TTC549 (cell line): ENCODE data around the gene GRAMD4.

Source experiments
- FAIRE-seq: peaks from 2 replicates; lab custom pipeline; 2012; peaks lifted over from hg19 to GRCh38; lab: Jason Lieb, UNC

The GRAMD4 gene

DNA sequence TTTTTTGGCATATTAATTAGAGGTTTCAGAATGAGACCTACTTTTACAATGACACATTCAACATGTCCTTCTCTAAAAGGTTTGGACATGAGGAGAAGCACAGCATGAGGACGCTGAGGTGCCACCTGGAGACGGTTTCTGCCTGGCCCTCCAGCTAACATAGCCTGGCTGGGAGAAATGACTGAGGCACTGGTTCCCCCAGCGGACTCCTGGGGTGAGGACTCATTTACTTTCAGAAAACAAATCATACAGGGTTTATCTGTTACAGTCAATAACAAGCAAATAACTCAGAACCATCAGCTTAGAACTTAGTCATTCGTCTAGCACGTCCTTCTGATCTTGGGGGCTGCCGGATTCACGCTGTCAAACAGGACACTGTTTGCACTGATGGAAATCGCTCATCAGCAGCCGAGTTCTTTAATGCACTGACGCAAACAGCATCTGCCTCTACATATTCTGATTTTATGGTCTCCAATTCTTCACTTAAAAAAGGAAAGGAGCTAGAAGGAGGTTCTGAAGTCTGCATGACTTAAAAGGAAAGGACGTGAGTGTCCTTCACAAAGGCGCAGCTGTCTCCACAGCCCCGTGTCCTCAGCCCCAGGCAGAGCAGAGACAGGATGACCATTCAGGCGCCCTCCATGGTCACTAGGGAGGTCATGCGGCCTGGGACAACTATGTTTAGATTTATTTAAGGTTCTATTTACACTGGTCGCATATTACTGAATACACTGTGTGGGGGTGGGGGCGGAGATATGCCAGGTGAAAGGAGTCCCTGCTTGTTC, 73.6 kb downstream of the GRAMD4 start:
- FAIRE-seq, result no peak

DNA sequence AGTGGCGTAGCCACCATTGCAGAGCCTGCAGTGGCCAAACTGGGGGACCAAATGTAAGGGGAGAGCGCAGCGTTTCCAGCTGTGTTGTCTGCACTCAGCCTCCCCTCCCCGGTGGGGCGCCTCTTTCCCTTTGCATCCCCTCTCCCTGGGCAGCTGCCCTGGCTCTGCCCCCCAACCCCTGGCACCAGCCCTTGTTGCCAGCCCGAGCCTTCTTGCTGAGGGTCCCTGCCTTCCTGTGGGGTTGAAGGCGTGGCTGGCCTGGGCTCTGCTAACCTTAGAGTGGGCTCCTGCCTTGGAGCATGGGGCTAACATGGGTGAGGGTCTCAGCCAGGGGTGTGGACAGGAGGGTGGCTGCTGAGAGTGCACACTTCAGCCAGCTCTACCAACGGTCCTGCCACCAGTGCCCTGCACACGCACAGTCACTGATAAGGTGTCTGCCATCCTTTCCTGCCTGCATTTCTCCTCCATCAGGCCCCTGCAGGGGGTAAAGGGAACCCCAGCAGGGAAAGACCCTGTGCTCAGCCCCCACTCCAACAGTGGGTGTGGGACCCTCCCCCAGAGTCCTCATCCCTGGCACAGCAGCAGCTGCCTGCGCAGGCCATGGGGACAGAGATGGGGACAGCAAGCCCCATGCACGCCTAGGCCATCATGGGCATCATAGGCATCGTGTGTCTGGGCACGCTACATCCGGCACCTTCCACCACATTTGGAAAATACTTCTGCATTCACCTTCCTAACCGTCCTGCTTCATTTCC, 74.4 kb downstream of the GRAMD4 start:
- FAIRE-seq, result no peak

DNA sequence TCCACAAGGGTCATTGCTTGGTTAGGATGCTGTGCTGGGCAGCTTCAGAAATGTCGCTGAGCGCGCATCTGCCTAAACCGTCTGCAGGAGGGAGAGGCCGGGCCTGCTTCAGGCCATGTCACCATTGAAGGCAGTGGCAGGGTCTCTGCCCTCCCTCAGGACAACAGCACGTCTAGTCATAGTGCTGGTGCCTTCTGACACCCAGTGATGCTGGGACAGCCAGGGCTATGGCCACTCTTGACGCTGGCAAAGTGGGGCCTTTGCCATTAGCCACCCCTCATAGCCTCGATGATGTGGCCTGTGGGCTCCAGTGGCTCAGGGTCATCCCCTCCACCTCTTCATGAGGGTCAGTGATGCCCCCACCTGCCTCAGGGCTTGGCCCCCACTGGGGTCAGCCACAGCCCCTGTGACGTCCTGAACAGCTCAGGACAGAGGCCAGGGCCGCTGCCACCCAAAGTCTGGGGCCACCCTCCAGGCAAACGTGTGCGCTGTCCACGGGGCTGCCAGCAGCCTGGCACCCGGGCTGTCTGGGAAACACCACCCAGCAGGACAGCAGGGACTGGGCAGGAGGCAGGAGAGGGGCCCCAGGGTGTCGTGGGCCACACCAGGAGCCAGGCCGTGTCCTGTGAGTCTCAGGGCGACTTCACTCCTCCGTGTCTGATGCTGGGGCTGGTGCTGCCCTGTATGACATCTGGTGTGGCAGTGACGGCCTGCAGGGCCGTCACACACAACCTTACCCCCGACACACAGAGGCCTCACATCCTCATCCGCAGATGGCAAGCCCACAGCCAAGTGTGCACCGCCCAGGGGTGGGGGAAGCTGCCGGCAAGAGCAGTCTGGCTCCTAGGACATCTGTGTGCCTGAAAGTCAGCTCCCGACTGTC, 75.4 kb downstream of the GRAMD4 start:
- no peak for FAIRE-seq

DNA sequence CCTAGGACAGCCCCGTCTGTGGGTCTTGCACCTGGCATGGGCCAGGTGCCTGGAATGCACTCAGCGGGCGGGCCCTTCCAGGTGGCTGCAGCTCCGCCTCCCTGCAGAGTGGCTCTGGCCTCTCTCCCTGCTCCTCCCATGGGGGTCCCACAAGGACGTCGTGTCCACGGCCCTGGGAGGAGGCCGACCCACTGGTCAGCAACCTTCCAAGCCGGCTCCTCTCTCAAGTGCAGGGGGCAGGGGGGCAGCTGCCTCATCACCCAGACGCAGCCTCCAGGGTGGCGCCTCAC, 76.0 kb downstream of the GRAMD4 start:
- no peak for FAIRE-seq

DNA sequence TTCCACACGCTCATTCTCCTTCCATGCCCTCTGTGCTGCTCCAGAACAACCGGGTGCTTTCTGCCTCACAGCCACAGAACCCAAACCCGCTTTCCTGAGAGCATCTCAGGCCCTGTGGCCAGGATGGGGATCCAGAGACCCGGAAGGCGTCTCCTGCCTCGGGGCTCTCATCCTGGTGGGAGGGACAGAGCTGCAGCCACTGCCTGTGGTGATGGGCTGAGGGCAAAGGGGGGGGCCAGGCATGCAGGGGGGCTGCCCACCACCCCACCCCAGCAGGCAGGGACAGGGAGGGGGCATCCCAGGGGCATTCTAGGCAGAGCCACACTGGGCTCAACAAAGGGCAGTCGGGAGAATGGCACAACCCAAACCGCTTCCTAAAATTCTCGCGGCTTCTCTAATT, 76.4 kb downstream of the GRAMD4 start:
- FAIRE-seq, result no peak

DNA sequence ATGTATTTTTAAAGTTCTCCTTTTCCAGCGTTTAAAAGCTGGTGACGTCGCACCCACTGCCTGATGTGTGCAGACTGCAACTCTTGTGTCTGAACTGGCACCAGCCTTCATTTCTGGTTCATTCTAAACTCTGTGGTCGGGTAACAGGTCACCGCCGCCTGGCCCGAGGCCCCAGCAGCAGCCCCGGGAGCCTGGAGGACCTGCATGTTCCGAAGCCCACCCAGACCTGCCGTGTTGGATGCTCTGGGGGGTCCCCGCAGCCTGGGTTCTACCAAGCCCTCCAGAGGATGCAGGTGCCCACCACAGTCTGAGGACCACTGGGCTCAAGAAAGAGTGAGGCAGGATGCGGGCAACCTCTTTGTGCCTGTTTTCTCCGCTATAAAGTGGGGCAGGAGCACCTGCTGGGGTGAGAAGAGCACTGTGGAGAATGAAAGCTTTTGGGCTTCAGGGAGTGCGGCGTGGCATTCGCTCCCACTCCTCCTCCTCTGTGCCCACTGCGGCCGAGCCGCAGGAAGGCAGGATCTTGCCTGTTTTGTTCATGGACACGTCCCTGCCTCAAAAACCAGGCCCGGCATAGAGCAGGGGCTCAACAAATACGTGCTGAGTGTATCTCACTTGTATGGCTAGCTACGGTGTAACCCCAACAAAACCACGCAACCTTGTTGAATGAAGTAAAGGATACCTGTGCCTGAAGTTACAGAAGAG, 77.8 kb downstream of the GRAMD4 start:
- no peak for FAIRE-seq

DNA sequence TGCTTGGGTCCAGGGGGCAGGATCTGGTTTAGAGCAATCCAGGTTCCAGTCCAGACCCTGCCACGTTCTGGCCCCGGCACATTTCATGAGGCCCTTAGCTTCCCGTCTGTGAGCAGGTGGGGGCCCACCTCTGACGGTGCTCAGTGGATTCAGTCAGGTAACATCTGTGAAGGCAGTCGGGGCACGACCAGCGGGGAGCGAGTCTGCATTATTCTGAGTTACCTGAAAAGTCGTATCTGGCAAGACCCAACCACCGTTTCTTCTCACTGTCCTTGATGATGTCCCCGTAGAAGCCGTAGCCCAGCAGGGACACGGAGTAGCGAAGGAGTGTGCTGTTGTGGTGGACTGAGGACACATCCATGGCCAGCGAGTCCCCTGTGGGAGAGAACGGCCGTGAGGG, 78.9 kb downstream of the GRAMD4 start:
- FAIRE-seq, result no peak

DNA sequence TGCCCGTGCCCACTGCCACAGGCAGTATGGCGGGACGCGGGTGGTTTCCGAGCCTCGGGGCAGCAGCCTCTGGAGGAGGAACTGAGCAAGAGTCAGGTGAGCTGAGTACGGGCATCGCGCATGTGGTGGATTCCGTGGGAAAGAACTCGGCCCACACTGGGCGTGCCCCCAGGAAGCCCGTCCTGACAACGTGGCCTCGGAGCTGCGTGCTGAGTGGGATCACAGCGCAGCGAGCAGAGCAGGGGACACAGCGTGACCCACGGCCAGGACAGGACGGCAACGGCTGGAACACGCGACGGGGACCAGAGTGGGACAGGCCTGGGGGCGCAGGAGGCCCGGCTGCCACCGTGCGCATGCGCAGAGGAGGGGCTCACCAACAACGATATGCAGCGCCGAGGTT, 81.1 kb downstream of the GRAMD4 start:
- FAIRE-seq, result no peak

DNA sequence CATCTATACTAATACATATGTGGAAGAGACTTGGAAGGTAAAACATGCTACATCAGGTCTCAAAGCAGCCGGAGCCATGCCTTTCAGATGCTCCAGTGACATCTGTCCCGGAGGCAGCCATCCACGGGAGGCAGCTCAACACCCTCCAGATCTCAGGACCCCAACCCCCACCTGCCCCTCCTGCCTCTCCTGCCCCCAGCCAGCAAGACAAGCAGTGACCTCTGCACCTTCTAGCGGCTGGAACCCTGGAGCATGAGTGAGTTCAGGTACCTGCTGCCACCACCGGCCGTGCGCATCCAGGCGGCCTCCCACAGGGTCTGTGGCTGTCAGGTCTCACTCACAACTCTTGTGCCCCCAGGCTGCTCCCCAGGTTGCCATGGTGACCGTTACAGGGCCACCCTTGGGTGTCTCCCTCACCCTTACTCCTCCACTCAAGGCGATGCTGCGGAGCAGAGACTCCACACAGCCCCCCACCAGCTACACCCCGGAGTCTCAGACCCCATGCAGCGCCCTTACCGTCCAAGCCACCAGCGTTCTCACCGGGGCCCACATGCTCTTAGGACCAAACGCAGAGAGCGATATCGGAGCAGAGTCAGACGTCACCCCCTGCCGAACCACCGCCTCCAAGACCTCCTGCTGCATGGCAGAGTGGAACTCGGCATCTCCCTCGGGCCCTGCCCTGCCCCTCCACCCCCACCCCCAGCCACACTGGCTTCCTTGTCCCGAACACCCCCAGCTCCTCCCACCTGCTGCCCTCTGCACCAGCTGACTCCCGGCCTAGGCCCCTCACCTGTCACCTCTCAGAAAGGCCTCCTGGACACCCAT, 83.2 kb downstream of the GRAMD4 start:
- FAIRE-seq, result no peak

DNA sequence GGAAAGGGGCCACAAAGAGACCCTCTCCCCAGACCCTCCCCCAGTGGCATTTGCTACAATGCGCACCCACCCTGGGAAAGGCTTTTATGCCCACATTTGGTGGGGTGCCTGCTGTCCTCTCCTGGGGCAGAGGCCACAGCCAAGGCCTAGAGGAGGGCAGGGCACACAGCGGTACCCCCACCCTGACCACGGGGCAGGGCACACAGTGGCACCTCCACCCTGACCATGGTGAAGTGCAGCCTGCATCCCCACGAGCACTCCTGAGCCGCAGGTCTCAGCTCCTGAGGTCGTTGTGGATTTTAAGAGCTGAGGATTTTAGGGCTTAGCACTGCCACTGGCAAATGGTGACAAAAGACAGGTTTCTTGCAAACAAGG, 83.8 kb downstream of the GRAMD4 start:
- FAIRE-seq, result no peak

DNA sequence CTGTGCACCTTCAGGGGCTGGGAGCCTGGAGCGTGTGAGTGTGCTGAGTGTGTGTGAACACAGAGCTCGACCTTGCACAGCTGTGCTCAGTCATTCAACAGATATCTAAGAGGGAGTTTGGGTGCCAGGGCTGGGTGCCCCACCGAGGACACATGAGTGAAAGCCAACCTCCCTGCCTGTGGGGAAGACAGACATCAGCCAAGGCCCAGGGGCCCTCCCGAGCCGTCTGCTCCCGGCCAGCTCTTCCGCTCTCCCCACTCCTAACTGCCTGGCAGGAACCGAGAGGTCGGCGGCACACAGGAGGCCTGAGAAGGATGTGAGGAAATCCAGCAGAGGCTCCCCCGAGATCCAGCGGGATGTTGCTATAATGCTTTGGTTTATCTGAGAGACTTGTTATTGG, 85.9 kb downstream of the GRAMD4 start:
- no peak for FAIRE-seq

DNA sequence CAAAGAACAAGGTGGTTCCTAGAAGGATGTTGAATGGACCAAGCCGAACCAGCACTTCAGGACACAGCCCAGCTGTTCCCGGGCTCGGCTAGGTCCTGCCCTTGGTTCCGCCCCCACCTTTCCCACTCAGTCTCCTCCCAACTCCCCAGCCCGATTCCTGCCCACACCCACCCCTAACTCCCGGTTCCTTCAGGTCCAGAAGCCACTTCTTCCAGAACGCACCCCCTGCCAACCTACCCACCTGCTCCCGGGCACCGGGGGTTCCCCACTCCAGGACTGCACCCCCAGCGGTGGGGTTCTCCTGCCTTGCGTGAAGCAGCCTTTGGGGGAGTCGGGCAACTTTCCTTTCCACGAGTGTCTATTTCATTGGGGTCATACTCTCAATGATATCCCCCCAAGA, 87.1 kb downstream of the GRAMD4 start:
- FAIRE-seq, result no peak

DNA sequence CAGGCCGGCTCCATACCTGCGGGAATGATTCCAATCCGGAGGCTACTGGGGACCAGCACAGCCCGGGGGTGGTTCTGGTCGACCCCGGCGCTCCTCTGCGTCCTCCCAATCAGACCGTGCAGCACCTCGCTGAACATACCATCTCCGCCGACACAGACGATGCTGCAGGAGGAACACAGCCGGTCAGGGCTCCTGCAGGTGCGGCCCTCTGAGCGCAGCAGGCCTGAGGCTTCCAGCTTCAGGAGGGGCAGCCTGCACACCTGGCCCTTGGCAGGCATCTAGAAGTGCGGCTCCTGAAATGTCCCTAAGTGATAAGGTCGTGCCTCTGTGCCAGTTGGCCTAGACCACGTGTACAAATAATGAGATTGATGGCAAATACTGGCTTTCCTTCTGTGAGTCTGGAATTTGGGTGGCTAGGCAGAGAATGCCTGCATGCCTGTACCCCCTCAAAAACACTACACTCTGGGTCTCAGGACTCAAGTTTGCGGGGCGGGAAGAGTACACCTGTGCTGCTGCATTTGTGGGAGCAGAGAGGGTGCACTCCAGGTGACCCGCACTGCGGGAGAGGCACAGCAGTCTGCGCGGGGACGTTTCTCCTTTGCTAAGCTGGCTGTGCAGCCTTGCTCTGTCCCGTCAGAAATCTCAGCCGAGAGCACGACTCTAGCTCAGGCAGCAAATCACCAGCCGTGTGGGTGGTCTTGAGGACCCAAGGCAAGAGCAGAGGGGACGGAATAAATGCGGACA, 87.8 kb downstream of the GRAMD4 start:
- FAIRE-seq, result no peak

DNA sequence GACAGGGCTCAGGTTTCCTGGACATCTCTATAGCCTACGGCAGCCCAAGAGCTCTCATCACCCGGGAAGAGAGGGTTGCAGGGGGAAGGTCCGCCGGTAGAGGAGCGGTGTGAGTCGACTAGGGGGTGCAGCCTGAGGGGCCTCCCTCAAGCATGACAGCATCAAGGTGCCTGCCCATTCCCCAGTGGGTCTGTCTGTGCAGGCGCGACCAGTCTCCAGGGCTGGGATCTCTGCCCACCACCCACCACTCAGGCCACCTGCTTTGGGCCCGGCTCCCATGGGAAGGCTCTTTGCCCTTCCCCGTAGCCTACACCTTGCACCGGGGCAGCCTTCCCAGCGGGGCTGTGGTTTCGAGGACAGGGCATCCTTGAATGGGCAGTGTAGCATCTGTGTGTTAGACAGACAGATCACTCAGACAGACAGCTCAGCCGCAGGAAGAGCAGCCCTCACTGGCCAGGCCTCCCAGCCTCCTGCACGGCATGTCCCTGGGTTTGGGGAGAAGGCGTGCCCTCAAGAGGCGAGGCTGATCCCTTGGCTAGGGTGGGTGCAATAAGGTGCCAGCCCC, 88.7 kb downstream of the GRAMD4 start:
- no peak for FAIRE-seq

DNA sequence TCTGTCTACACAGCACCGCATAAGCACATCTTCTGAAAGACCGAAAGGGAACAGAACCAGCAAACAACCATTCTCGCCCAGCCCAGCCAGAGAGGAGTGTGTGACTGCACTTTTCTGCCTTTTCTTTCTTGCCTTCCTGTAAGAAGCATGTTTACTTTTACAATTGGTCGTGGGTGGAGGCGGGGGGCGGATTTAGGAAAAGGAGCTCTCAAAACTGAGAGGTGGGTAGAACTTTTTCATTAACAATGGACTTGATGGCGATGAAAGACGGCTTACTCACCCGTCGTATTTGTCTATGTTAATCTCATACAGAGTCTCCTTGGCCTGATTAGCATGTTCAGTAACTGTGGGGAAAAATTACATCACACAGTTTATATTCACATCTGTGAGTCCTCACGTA, 90.6 kb downstream of the GRAMD4 start:
- no peak for FAIRE-seq

DNA sequence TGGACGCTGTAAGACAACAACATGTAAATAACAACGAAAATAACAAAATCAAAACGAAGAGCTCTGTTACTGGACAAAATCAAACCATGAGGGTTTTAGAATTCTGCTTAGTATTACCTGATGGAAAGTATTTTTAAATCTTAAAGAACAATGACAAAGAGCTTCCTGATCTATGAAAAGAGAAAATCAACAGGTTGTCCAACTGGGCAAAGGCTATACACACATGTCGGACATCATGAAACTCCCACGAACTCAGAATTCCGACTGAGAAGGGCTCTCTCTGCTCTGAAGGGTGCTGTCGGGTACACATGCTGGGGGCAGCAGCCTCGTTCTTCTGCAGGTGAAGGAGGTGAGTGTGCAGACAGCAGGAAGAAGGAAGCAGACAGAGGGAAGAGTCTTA, 92.1 kb downstream of the GRAMD4 start:
- FAIRE-seq, result no peak

DNA sequence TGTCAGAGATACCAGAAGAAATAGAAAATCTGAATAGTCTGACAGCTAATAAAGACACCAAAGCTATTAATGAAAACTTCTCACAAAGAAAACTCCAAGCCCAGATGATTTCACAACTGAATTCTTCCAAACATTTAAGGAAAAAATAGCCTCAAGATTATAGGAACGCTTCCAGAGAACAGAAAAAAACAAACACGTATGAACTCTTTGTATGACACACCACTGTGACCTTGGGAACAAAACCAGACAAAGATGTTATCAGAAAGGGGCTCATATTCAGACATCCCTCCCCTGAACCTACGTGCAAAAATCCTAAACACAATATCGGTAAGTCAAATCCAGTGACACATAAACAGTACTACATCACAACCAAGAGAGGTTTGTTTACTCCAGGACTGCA, 94.4 kb downstream of the GRAMD4 start:
- no peak for FAIRE-seq

DNA sequence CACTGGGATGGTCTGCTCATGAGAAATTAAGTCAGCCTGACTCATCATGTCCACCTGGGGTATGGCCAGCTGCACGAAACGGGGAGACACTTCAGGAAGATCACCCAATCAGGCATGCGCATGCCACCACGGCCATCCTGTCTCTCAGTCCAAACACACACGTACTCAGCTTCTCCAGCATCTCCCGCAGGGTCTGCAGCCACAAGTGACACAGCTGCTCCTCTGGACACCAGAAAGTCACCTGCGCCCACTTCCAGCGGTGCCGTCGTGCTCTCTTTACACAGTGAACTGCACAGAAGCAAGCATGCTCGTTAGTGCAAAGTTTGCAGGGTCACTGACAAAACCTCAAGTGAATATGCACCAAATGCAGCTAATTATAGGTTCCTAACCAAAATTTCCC, 99.7 kb downstream of the GRAMD4 start:
- no peak for FAIRE-seq

DNA sequence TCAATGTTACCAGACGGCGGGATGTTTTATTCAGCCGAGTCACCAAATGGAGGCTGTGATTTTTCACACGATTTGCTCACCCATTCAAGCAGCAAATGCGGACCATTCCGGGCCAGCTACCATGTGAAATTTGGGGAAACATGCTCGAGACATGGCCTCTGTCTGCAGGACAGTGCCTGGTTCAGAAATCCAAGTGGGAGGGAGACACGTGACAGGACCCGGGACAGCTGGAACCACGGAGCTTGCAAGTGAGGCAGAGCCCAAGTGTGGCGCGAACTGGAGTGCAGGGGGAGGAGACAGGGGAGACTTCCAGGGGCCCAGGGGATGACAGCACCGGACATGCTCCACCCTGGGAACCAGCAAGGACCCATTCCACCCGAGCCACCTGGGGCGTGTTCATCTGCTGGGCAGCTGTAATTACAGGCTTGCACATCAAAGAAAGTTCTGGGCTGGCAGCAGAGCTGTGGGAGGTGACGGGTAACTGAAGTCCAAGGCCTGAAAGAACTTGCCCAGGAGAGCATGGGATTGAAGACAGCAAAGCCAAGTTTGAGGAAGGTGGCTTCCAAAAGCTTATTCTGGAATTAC, 101.4 kb downstream of the GRAMD4 start:
- no peak for FAIRE-seq

DNA sequence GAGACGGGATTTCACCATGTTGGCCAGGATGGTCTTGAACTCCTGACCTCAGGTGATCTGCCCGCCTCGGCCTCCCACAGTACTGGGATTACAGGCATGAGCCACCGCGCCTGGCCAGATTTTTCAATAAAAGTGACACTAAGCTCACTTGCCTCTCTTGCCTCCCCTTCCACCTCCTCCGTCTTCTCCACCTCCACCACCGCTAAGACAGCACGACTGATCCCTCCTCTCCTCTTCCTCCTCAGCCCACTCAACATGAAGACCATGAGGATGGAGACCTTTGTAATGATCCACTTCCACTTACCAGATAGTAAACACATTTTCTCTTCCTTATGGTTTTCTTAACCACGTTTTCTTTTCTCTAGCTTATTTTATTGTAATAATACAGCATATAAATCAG, 103.7 kb downstream of the GRAMD4 start:
- no peak for FAIRE-seq
